Colon (tissue), 2 donors: ENCODE results near the gene PGD.
"Not testable (repeated sequence)": the region's sequence is repeated elsewhere in the genome, so short reads cannot be mapped to it uniquely, and the experiment has no call there.

Experiments used
- FAIRE-seq: peaks from 2 replicates; lab custom pipeline; 2012; peaks lifted over from hg19 to GRCh38; lab: Jason Lieb, UNC
- donor health status: control.
- donor health status: control.

The PGD gene

GRCh38 chr1:10399444-10399941 lies 629 bp downstream of the PGD start:
- FAIRE-seq, result no peak

DNA sequence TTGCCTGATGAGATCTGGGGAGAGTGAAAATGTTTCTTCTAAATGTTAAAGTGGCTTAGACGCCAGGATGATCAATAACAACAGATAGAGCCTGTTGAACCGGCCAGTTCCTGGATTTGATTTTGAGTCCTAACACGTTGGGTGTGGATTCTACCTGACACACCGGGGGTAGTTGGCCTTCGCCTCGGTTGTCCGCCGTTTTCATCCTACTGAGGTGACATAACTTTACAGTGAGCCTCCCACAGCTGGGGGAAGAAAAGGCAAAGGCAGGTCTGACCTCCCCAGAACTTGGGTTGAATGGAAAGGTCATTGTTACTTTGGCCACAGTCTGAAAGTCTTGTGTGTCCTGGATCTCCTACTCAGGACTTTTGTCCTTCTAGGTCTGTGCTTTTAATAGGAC lies 1.1 kb downstream of the PGD start:
- FAIRE-seq, result no peak

DNA sequence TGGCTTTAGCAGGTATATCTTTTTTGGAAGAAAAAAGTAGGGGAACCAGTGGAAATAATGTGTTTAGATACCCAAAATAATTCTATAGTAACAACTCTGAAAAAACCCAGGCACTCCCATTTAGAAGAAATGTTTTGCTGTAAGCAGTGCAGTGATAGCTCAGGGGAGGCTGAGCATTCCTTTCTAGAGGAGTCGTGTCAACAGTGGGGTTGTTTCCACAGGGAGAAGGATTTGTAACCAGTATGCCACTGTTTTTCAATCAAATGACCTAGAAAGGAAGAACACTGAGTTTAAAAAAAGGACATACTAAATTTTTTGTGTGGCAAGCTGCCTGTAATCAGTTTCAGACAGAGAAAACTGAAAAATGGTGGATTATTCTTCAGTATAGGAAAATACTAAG lies 2.4 kb downstream of the PGD start:
- FAIRE-seq, result no peak

- FAIRE-seq, result no peak
These were observed 3.9 kb downstream of the PGD start for GRCh38 chr1:10402729-10403274.

- FAIRE-seq, result no peak
These were observed 8.3 kb downstream of the PGD start for GRCh38 chr1:10407201-10407600.

GRCh38 chr1:10415211-10415930 lies 16.5 kb downstream of the PGD start:
- FAIRE-seq, result no peak

DNA sequence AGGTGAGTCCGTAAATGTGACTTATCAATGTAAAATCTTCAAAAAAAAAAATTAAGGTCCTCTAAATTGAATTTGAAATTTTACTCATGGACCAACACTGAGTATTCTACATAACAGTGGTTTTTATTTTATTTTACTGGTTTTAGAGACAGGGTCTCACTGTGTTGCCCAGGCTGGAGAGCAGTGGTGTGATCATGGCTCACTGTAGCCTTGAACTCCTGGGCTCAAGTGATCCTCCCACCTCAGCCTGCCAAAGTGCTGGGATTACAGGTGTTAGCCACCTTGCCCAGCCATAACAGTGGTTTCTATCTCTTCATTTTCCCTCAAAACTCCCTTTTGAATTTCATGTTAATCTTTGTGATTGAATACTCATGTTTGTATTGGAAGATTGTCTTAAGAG lies 17.1 kb downstream of the PGD start:
- FAIRE-seq, result not testable (repeated sequence)

- not testable (repeated sequence) for FAIRE-seq
These were observed 19.9 kb downstream of the PGD start for GRCh38 chr1:10418741-10419140.

DNA sequence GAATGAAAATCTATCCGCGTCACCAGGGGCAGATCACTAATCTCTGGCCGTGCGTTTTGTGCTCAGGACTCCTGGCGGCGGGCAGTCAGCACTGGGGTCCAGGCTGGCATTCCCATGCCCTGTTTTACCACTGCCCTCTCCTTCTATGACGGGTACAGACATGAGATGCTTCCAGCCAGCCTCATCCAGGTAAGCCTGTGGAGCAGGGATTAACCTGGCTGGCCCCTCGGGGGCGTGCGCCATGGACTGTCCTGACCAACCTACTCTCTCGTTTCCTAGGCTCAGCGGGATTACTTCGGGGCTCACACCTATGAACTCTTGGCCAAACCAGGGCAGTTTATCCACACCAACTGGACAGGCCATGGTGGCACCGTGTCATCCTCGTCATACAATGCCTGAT lies 20.5 kb downstream of the PGD start:
- no peak for FAIRE-seq

DNA sequence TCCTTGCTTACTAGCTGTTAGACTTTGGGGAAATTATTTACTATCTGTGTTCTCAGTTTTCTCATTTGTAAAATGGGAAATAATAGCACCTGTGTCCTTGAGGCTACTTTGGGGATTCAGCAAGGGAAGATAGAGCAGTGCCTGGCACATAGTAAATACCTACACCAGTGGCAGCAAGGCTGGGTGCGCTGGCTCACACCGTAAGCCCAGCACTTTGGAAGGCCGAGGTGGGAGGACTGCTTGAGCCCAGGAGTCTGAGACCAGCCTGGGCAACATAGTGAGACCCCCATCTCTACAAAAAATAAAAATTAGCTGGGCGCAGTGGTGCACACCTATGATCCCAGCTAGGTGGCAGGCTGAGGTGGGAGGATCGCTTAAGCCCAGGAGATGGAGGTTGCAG lies 22.8 kb downstream of the PGD start:
- FAIRE-seq, result no peak

DNA sequence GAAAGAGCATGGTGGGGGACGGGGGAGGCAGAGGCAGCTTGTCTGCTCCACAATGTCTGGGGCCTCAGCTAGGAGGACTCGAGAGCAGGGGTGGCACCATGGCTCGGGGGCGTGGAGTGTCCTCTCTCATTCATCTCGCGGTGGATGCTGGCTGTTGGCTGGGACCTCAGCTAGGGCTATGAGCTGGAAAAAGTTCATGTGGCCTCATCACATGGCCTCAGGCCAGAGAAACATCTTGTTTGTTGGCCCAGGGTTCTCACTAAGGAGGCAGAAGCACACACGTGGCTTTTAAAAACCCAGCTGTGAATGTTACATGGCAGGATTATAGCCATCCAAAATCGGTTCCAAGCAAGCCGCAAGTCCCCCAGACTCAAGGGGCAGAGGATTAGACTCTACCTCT lies 25.2 kb downstream of the PGD start:
- FAIRE-seq, result no peak

GRCh38 chr1:10424651-10425050 lies 25.8 kb downstream of the PGD start:
- no peak for FAIRE-seq

DNA sequence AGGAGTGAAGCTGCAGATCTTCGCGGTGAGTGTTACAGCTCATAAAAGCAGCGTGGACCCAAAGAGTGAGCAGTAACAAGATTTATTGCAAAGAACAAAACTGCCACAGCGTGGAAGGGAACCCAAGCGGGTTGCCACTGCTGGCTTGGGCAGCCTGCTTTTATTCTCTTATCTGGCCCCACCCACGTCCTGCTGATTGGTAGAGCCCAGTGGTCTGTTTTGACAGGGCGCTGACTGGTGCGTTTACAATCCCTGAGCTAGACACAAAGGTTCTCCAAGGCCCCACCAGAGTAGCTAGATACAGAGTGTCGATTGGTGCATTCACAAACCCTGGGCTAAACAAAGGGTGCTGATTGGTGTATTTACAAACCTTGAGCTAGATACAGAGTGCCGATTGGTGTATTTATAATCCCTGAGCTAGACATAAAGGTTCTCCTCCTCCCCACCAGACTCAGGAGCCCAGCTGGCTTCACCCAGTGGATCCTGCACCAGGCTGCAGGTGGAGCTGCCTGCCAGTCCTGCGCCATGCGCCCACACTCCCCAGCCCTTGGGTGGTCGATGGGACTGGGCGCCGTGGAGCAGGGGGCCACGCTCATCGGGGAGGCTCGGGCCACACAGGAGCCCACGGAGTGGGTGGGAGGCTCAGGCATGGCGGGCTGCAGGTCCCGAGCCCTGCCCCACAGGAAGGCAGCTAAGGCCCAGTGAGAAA lies 27.1 kb downstream of the PGD start:
- not testable (repeated sequence) for FAIRE-seq

DNA sequence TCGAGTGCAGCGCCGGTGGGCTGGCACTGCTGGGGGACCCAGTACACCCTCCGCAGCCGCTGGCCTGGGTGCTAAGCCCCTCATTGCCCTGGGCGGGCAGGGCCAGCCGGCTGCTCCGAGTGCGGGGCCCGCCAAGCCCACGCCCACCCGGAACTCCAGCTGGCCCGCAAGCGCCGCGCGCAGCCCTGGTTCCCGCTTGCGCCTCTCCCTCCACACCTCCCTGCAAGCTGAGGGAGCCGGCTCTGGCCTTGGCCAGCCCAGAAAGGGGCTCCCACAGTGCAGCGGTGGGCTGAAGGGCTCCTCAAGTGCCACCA lies 27.6 kb downstream of the PGD start:
- not testable (repeated sequence) for FAIRE-seq

- FAIRE-seq, result no peak
These were observed 30.1 kb downstream of the PGD start for GRCh38 chr1:10428984-10429383.

GRCh38 chr1:10429868-10430215 lies 31.0 kb downstream of the PGD start:
- FAIRE-seq, result no peak

DNA sequence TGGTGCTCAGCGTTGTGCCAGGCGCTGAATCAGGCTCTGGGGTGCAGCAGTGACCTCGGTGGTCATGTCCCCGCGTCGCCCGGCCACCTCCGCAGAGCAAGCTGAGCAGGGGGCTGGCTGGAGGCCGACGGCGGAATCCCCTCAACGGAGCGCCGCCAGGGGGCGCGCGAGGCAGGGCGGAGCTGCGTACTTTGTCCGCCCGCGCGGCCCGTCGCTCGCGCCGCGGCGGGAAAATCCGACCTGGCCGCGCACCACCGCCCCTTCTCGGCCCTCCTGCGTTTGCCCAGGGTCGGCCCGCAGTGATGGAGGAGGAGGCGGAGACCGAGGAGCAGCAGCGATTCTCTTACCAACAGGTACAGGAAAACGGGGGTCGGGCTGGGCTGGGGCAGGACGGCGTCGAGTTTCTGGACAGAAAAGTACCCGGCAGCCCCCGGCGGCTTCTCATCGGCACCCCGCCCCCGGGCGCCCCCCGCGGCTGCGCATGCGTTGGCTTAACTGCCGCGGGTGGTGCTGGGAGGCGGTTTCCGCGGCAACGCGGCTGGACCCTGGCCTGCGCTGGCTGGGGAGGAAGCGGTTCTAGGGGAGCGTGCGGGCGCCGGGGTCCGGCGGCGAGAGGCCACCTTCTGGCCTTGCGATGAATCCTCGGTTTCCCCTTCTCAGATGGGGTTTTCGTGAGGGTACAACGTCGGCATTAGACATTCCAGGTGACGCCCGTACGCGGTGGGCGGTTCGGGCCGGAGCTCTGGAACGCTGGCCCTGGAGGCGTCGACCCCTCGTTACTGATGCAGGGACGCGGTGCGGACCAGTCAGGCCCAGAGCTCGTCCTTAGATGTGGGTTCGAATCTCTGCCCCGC lies 31.6 kb downstream of the PGD start, which contains the start of gene CENPS:
TSS of gene CENPS (plus strand) at position 218 of the 854 bp plus-strand sequence. CDS start at position 303, 85 bp downstream.
- FAIRE-seq, result no peak

DNA sequence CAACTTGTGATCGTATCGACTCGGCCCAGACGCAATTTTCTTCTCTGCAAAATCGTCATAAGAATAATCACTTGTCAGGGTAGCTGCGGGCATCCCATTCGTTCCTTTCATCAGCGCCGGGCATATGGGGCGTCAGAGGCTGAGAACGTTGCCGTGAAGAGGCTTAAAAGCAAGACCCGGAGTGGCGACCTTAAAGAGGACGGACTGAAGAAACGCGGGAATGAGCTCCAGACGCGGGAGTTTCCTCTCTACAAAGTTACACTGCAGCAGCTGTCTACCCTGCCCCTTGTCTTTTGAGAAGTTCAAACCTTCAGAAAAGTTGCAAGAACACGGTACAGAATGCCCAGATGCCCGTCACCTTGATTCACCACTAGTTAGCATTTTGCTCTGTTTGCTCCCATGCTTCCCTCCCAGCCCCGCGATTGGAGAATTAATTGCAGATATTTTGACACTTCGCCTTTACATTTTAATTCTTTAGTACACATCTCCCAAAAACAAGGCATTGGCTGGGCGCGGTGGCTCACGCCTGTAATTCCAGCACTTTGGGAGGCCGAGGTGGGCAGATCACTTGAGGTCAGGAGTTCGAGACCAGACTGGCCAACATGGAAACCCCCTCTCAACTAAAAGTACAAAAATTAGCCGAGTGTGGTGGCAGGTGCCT lies 32.3 kb downstream of the PGD start:
- no peak for FAIRE-seq

DNA sequence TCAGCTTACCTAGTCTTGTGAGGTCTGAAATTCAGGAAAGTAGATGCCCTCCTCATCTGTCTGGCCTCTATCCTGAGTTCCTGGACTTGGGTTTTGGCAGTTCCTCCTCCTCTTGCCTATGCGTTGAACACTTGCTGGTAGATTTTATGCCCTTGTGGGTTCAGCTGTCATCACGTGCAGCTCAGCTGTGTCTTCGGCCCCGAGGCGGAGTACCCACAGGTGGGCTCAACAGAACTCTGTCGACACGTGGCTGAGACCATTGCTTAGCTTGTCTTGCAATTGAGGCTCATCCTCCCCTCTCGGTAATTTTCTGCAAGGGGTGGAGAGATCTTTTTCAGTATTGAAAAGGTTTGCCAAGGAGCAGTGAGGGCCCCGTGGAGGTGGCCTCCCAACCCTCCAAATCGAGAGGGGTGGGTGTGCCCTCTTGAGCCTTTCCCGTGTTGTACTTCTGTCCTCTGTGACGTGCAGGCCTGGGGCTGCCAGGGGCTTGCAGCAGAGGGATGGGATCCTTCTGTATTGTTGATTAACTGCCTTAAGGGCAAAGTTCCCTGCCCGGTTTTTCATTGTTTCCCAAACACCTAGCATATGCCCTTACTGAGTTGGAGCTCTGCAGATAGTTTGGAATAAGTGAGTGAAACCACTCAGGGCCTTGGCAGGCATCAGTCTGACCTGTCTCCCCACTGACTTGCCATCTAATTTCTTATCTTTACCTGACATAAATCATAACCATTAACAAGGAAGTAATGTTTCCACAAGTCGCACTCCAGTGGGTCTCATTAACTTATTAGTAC lies 34.2 kb downstream of the PGD start:
- FAIRE-seq, result no peak

DNA sequence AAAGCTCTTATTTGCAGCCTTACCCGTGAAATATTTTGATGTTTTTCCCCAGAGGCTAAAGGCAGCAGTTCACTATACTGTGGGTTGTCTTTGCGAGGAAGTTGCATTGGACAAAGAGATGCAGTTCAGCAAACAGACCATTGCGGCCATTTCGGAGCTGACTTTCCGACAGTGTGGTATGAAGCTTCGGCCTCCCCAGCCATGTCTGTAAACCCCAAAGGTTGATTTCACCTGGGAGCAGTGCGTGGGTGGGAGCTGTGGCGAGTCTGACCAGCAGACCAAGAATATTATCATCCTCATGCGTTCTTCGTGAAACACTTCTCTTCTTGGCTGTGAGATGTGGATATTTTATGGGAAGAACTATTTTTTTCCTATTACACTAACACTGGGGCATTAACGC lies 34.9 kb downstream of the PGD start:
- FAIRE-seq, result no peak

DNA sequence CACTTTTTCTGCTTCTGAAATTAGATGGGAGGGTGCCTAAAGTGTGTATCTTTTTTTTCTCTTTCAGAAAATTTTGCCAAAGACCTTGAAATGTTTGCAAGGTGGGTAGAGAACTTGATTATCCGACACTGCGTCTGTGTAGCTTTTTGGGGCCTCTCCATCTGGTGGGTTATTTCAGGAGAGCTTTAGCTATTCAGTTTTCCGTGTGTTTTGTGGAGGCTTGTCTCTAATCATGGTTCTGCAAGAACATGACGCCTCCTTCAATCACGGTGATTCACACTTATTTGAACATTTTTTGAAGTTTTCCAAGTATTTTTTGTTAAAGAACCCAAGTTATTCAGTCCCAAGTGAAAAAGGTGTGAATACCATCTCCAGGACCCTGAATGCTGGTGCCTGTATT lies 35.7 kb downstream of the PGD start:
- no peak for FAIRE-seq
